HG03354 (cell line): ENCODE data around the gene C1orf105.

Experiments used
- ATAC-seq: cut with Tn5 transposase; IDR thresholded peaks from one replicate; pipeline ENCODE4 v1.9.1; 2021; ENCODE audit warnings: mild to moderate bottlenecking; ENCODE audit not compliant: unreplicated experiment, poor library complexity, severe bottlenecking

Gene C1orf105

DNA sequence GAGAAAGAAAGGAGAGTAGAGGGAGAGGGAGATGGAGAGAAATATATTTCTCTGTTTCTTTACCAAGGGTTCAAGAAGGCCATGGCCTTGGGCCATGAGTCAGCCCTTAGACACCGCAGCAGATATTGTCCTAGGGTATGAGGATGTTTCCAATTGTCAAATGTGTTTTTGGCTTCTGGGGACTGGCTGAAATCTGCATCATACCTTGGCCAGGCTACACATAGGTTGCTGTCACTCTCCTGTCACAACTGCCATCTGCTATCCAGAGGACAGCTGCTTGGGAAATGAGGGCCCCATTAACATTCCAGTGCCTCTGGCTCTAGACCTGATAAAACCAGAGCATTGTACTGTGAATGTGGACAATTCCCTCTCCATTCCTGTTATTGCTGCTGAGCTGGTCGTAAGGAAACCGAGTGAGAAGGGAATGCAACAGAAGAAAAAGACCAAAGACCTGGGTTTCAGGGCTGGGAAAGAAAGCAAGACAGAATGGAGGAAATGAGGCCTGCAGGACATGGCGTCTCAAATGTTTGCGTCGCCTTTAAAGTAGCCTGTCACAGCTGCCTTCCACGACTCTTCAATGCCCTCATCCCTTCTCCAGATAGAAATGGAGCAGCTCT lies 32.2 kb downstream of the C1orf105 start:
- no peak for ATAC-seq

DNA sequence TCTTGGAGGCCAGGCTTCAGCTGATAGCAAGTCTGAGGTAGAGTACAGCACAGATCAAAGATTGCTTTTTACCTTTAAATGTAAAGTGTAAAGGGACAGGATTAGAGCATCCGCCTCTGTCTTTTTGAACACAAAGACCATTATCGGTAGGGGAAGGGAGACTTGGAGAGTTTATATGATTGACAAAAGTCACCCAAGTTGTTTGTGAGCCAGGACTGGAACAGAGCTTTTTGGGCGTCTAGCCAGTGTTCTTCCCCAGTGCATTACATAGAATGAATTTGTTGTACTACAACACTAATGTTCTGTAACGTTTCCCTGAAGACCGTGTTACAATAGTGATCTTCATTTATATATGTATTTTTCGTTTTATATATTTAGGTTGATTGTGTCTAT lies 32.7 kb downstream of the C1orf105 start:
- ATAC-seq = no peak

DNA sequence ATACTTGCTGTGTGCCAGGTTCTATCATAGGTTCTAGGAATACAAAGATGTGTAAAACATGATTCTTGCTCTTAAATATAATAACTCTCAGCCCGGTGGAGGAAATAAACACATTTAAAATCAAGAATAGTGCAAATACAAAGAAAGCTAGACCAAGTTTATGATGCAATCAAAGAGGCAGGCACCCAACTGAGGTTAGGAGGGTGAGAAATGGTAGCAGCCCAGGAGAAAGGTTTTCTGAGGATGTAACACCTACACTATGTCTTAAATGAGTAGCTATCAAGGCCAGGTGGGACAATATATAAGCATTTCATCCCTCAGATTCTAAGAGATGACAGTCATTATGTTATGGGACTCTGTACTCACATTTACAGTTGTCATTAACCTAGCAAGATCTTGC lies 33.1 kb downstream of the C1orf105 start:
- ATAC-seq = no peak

DNA sequence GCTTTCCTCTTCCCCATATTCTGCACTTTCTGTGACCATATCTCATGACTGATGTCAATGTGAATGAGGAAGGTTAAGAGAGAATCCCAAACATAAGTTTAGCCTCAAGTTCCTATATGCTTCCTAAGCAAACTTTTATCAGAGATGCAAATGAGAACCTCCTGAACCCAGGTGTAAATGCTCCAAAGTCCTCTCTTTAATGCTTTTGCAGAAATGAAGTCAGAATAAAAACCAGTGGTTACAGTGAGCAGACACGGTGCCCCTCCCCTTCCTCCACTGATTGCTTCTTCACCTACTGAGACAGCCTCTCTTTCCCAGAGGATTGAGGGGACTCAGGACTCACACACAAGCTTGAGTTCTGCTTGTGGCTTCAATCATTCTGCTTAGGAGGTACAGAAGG lies 35.0 kb downstream of the C1orf105 start:
- no peak for ATAC-seq

DNA sequence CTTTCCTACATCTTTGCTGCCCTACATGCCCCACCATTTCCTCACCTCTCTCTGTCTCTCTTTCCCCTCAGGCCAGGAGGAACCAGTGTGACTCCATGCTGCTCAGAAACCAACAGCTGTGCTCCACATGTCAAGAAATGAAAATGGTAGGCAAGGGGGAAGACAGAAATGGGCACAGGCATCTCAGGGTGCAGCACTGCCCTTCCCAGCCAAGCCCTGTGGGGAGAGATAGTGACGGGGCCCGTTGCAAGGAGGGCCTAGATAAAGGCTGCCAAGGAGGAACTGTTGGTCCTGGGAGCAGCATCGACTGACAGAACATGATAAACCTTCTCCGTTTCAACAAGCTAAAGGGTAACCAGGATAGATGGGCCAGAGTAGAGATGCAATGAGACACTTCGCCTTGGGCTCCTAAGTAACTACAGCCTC lies 35.9 kb downstream of the C1orf105 start:
- ATAC-seq = no peak

DNA sequence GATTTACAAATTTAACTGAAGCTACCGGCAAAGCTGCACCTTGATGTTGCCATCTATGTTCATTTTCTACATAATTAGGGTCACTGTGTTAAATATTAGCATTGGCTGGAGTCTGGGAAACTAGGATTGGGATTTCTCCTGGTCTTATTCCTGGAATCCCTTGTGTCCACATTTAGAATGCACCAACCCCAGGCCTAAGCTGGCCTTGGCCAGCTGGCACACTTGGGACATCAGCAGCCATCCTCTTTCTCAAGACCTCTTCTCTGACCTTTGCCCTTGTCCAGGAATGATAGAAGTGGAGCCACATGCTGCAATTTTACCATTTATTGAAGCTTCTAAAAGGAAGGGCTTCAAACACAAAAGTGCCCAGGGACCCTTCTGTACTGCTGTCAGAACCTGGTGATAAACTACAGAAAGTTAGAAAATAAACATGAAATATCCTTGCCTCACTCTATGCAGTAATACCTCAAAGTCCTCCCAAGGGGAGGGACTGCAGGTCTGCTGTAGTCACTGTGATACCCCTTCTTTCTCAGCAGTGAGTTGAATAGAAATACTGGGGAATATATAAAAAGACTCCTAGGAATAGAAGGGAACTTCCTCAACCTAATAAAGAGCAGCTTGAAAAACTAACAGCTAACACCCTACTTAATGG lies 37.1 kb downstream of the C1orf105 start:
- no peak for ATAC-seq

DNA sequence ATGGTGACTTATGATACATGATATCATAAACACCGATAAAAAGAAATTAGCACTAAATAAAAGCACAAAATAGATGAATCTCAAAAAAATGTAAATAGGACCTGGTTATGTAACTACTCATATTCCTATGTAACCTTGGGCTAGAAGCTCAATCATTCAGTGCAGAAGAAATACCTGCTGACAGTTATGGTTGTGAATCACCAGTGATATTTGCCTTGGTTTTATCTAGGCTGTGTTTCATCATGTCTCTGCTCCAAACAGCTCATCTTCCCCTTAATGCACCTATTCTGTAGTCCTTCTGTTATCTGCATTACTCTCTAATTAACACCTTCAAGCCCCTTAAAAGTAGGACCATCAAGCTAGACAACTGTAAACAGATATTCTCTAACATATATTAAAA lies 39.7 kb downstream of the C1orf105 start:
- ATAC-seq = no peak

DNA sequence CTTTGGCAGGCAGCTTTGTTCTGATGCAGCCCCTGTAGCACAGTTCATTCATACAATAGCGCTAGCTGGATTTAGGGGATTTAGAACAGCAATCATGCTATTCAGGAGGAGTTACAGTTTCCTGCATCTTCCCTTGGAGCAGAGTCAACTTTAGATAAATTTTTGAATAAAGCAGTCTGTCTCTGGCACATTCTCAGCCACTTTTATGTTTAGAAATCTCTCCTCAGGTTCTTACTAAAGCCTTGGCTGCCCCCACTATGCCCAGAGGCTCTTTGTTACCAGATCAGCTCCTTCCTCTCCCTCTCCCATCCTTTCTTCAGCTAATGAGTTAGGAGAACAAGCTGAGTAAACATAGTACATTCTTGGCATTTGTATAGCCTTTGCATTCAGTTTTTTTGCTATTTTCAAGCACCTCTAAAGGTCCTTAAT lies 40.4 kb downstream of the C1orf105 start:
- no peak for ATAC-seq

DNA sequence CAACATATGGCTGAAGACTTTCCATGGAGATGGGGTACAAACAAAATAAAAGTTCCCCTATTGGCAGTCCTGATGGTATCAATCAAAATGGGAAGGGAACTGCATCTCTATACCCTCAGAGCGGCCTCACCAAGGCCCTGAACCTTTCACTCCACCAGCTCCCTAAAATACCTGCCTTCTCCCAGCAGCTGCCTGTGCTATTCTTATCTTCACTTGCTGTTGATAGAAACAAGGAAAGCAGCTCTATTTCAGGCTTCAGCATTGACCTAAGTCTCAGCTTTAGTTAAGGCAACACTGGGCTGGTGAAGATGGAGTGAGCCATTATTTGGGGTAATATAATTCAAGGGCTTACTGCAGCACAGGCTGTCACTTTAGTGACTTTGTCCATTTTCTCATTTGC lies 45.1 kb downstream of the C1orf105 start:
- no peak for ATAC-seq

DNA sequence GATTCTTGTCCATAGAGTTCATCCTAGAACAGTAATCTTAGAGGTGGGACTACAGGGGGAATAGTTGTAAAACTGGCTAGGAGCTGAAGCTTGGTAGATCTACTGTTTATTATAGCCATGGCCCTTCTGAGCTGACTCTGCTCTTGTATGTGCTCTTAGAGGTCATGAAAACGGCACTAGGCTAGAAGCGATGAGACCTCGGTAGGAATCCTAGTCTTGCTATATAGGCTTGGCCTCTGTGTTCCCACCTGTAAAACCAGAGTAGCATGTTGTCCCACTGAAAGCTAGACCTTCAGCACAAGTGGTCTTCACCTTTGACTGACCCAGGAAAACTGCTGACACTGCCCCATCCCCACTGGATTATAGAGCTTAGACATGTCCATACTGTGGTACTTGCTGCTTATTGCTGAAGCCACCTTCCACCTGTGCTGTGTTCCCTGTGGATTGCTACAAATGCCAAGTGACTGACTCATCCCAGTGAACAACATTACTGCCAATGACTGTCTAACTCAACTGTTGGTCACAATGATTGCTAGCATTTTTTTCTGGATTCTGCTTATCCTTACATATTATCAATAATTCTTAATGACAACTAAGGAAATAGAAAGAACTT lies 46.4 kb downstream of the C1orf105 start:
- no peak for ATAC-seq

DNA sequence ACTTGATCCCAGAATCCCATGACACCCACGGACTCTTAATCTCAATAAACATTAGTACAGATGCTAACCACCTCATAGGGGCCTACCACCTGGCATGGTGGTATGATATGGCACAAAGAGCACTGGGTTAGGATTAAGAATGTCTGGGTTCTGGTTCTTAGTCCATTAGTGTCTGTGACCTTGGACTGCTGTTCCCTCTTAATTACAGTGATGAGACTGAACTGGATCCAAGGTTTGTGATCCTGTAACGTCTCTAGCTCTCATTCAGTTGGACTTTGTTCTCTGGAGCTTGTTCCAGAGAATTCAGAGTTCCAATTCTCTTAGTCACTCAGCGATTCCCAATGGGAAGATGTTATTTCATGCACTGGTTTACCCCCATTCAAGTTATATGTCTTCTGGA lies 47.0 kb downstream of the C1orf105 start:
- no peak for ATAC-seq

DNA sequence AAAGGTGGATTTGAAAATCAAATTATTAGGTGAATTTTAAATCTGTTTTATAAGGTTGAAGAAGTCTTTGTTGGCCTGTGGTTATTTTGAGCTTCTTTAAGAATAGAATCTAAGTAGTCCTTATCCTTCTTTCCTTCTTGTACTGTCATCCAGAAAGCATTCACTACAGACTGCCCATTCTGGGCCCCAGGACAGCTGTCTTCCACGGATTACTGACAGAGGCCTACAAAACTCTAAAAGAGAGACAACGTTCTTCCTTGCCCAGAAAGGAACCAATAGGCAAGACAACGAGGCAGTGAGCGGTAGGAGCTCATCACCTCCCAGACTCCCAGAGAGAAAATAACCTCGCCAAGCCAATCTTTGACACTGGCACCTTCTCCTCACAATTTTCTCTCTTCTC lies 47.8 kb downstream of the C1orf105 start:
- no peak for ATAC-seq

DNA sequence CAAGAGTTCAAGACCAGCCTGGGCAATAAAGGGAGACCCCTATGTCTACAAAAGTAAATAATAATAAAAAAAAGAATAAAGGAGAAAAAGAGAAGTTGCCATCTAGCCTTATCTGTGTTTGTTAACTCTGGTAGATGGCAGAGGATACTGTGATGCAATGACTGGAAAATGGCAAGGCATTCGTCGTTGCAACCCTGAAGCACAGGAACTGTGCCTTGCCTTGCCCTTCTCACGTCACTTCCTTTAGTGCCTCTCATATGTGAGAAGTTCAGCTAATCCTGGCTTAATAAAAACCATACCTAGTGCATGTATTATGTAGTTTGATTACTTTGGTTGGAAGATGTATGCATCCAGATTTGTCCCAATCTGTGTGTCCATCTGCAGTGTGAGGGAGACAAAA lies 49.2 kb downstream of the C1orf105 start:
- no peak for ATAC-seq

DNA sequence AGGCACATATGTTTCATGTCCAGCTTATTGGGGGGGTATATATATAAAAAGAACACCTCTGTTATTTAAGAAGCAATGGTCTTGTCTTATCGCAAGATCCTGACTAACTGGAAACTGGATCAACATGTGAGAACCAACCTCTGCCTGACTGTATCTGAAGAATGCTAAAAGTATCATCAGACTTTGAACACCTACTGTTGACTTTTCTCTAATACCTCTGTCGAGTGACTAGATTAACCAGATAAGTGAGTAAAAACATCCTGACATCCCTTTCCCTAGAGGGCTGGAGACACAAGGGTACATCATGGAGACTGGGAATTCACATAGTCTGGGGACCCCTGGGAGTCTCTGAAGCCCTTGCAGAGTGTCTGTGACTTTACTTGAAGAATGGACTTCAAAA lies 49.7 kb downstream of the C1orf105 start:
- ATAC-seq = no peak

DNA sequence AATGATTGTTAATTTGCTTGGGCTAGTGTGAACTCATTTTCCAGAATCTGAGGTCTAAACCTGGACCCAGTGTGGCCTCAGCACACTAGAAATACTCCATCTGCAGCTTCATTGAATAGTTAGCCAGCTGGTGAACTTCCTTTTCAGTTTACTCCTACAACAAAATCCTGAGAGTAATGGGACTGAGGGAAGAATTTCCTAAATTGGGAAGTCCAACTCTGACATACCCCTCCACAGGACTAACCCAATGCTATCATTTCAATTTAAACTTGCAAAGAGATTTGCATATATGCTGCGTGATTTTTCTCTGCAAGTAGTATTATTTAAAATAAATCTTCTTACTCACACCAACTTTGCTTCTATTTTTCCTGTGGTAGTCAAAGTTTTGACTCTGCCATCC lies 51.2 kb downstream of the C1orf105 start:
- ATAC-seq = no peak

DNA sequence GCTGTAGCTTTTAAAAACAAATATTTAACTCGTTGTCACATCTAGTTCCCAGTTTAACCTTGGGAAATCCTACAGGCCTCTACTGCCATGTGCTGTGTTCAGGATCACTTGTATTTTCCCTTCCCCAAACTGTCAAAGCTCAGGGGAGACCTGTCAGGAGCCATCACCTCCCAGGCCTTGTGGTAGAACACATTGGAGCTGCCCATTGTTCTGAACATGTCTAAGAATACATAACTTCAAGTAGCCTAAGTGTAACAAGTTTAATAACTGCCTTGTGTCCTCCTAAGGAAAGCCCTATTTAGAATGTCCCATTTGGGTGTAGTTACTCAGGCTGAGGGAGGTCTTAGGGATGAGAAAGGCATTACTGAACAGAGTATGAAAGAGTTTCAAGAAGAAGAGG lies 52.0 kb downstream of the C1orf105 start:
- no peak for ATAC-seq

DNA sequence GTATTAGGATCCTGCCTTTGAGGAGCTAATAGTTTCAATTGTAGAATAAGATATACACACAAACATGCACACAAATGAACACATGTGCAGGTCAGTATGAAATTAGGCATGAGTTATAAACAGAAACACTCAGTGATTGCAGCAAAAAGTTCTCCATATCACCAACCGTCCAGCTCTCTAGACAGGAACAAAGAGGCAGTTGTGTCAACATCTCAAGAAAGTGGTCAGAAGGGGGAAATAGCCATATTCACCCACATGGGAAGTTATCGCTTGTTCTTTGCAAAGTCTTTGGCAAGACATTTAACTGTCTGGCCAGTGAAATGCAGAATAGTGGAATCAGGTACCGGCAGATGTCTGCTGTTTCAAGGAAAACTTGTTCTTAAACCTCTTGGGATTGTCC lies 52.8 kb downstream of the C1orf105 start:
- no peak for ATAC-seq

DNA sequence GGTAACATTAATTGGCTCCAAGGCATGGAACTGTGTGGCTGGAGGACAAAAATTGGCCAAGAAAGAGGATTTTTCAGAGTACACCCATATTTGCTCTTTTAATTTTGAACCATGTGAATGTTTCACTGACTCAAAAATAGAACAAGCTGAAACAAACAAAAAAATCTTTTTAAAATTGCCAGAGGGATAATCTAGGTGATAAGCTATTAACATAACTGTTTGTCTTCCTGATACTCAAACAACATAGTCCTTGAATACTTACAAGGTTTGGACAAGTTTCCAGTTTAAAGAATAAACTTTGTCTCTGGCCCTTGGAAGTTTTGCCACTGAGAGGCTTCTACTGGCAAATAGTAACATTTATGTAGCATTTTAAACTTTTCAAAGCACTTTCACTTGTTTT lies 53.4 kb downstream of the C1orf105 start:
- no peak for ATAC-seq

DNA sequence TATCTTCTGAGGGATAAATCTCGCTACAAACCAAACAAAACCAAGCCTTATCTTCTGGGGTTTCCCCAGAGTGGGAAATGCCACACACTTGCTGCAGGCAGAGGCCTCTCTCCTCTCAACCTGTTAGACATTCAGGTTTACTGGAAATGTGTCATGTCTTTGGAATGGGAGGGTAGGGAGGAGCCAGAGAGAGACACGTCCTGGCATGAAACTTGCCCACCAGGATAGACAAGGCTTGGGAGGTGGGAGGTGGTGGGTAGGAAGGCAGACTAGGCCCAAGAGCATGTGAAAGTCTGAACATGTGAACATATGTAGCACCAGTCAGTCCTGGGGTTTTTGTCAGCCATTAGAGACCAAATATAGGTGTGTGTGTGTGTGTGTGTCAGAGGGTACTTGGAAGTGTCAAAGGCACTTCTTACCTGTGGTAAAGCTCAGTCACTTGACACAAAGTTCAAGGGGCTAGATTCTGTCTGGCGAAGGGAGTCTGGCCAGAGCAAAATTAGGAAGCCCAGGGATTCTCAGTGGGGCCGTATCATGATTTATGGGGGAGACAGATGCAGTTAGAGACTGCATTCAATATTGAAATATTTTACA lies 55.8 kb downstream of the C1orf105 start:
- ATAC-seq = no peak

DNA sequence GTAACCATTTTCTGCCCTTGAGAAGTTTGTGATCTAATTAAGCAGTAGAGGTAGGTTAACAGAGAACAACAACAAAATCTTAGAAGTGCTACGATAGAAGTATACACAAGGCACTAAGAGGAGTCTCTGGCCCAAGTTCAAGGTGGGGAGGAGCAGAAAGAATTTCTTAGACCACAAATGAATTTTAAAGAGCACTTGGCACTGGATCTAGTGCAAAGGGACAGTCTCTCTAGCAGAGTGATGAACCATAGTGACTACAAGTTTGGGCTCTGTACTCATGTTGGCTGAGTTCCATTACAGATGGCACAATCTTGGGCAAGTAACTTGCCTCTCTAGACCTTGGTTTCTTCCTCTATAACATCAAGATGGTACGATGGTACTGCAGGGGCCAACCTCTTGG lies 56.7 kb downstream of the C1orf105 start:
- ATAC-seq = no peak

DNA sequence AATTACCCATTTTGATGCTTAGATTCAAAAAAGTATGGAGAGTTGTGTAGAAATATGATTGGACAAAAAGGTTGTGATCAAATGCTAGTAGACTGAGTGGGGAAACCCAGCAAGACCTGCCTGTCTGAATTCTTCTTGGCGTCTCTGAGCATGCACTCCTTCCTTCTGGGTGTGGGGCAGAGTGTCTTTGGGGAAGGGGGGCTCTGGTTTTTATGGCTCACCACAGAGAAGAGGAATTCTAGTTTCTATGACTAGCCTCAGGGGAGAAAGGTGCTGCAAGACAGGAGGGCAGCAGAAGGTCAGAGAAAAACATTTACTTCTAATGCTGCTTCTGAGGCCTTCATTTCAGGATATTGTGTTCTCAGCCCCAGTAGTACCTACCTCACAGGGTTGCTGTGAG lies 57.3 kb downstream of the C1orf105 start:
- ATAC-seq = no peak
